ENCODE data around the gene ARHGAP19. TPM values are rescaled to one million over a fixed set of nuclear protein-coding genes. Genes with fewer than 3 reads are reported as not detected.

The ARHGAP19 gene
- total and polyA plus RNA-seq, 2 experiments from 2014 or later, result 2.7 to 8.7 TPM

DNA sequence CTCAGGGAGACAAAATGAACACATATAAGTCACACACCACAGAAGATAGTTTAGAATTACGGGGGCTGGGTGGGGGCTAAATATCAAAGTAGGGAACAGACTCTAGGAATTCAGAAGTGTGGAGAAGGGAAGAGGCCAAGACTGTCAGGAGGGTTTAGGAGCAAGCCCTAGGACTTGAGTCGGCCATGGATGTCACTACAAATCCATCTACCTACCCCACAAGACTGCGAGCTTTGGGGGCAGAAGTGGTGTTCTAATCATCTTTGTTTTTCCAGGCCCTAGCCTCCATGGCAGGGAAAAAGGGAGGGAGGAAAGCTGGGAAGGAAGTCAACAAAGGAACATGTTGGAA lies 5.8 kb upstream of the ARHGAP19 start:
- Histone ChIP-seq H2AFZ (peak overlapping the region; percentile 2), H3K4me3 (no peak overlapping the region), H3K79me2 (no peaks in the 10 kb centered on the region), H3K9me3 (ENCODE audit: low read depth) (no peaks in the 10 kb centered on the region), H3K4me1 (ENCODE audit: insufficient read depth) (peaks cover 7% of the 10 kb centered on the region), H3K9me2 (replicated peaks; ENCODE audit: insufficient read depth) (no peaks in the 10 kb centered on the region), H3K27me3 (no peaks in the 10 kb centered on the region), H3K36me3 (replicated peaks; ENCODE audit: insufficient read depth, low read depth) (no peaks in the 10 kb centered on the region), H4K20me1 (ENCODE audit: insufficient read depth, poor library complexity, severe bottlenecking) (no peaks in the 10 kb centered on the region), H3K27ac (peak overlapping the region; percentile 88), H3K4me2 (peak overlapping the region; percentile 41)
- no peak for TF ChIP-seq EZH2phosphoT487 (IDR thresholded peaks at IDR 0.05; ENCODE audit: low read depth, severe bottlenecking, unreplicated experiment)
- TF ChIP-seq EZH2 (IDR thresholded peaks at IDR 0.05; ENCODE audit: borderline replicate concordance), result no peak
- TF ChIP-seq, protein P1, sequence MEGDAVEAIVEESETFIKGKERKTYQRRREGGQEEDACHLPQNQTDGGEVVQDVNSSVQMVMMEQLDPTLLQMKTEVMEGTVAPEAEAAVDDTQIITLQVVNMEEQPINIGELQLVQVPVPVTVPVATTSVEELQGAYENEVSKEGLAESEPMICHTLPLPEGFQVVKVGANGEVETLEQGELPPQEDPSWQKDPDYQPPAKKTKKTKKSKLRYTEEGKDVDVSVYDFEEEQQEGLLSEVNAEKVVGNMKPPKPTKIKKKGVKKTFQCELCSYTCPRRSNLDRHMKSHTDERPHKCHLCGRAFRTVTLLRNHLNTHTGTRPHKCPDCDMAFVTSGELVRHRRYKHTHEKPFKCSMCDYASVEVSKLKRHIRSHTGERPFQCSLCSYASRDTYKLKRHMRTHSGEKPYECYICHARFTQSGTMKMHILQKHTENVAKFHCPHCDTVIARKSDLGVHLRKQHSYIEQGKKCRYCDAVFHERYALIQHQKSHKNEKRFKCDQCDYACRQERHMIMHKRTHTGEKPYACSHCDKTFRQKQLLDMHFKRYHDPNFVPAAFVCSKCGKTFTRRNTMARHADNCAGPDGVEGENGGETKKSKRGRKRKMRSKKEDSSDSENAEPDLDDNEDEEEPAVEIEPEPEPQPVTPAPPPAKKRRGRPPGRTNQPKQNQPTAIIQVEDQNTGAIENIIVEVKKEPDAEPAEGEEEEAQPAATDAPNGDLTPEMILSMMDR (IDR thresholded peaks at IDR 0.05; ENCODE audit: poor library complexity), result no peak
- WGBS (ENCODE audit: low lambda C conversion rate, missing lambda C conversion rate), result 48% methylated on average over 3 of the region's 3 CpGs
- DNase-seq (ENCODE audit: low spot score), result no peak

DNA sequence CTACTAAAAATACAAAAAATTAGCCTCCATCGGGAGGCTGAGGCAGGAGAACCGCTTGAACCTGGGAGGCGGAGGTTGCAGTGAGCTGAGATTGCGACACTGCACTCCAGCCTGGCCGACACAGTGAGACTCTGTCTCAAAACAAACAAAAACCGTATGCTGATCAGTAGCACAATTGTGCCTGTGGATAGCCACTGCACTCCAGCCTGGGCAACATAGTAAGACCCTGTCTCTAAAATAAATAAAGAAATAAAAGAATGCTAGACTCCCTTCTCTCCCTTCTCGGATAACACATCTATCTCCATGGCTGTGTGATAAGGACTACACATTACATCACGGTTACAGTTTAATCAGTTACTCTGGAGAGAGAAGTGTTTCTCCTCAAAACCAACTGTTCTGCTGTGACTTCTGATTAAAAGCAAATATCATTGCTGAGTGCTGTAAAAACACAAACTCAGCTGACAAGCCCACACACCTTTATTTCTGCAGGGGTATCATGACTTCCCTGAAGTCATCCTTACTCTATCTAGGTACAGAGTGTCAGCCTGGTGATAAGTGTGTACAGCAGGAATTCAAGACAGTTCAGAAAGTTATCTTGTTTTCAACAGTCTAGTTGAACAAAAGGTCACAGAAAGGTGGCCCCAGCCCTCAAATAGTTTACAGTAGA lies 5.3 kb upstream of the ARHGAP19 start:
- Histone ChIP-seq H3K9me3 (ENCODE audit: low read depth) (no peaks in the 10 kb centered on the region), H3K4me1 (ENCODE audit: insufficient read depth) (peaks cover 7% of the 10 kb centered on the region), H3K4me3 (no peak overlapping the region), H3K79me2 (no peaks in the 10 kb centered on the region), H3K27me3 (no peaks in the 10 kb centered on the region), H3K27ac (peak overlapping the region; percentile 88), H4K20me1 (ENCODE audit: insufficient read depth, poor library complexity, severe bottlenecking) (no peaks in the 10 kb centered on the region), H3K9me2 (replicated peaks; ENCODE audit: insufficient read depth) (no peaks in the 10 kb centered on the region), H2AFZ (no peak overlapping the region), H3K4me2 (peak overlapping the region; percentile 41), H3K36me3 (replicated peaks; ENCODE audit: insufficient read depth, low read depth) (no peaks in the 10 kb centered on the region)
- peak; percentile 49 for DNase-seq (ENCODE audit: low spot score)
- TF ChIP-seq EZH2 (IDR thresholded peaks at IDR 0.05; ENCODE audit: borderline replicate concordance) (no peak), EZH2phosphoT487 (IDR thresholded peaks at IDR 0.05; ENCODE audit: low read depth, severe bottlenecking, unreplicated experiment) (no peak)
- TF ChIP-seq, protein P1 (IDR thresholded peaks at IDR 0.05; ENCODE audit: poor library complexity), result no peak
- 44% methylated on average over 8 of the region's 8 CpGs for WGBS (ENCODE audit: low lambda C conversion rate, missing lambda C conversion rate)

DNA sequence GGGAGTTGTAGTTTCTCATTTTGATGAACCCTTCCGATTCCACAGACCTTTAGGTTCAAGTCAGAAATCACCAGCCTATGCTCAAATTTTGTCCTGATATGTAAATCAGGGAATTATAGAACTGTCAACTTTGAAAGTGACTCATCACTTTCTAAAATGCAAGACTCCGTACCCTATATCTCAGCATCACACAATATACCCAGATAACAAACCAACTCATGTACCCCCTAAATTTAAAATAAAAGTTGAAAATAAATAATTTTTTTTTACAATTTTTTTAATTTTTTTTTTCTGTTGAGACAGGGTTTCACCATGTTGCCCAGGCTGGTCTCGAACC lies 393 bp upstream of the ARHGAP19 start:
- Histone ChIP-seq H3K27ac (no peak overlapping the region), H3K36me3 (replicated peaks; ENCODE audit: insufficient read depth, low read depth) (no peaks in the 10 kb centered on the region), H2AFZ (no peak overlapping the region), H3K4me2 (peak overlapping the region; percentile 59), H3K4me1 (ENCODE audit: insufficient read depth) (peaks cover 4% of the 10 kb centered on the region), H3K79me2 (peaks cover 30% of the 10 kb centered on the region), H3K4me3 (no peak overlapping the region), H4K20me1 (ENCODE audit: insufficient read depth, poor library complexity, severe bottlenecking) (no peaks in the 10 kb centered on the region), H3K9me2 (replicated peaks; ENCODE audit: insufficient read depth) (no peaks in the 10 kb centered on the region), H3K9me3 (ENCODE audit: low read depth) (no peaks in the 10 kb centered on the region), H3K27me3 (no peaks in the 10 kb centered on the region)
- no peak for TF ChIP-seq EZH2phosphoT487 (IDR thresholded peaks at IDR 0.05; ENCODE audit: low read depth, severe bottlenecking, unreplicated experiment)
- no peak for TF ChIP-seq EZH2 (IDR thresholded peaks at IDR 0.05; ENCODE audit: borderline replicate concordance)
- TF ChIP-seq, protein P1 (IDR thresholded peaks at IDR 0.05; ENCODE audit: poor library complexity), result no peak
- DNase-seq (ENCODE audit: low spot score), result no peak
- 54% methylated on average over 3 of the region's 3 CpGs for WGBS (ENCODE audit: low lambda C conversion rate, missing lambda C conversion rate)
